Nephron (organoid): ENCODE measurements around the gene TUBGCP5.
"Not testable (repeated sequence)": the region's sequence is repeated elsewhere in the genome, so short reads cannot be mapped to it uniquely, and the experiment has no call there.

ENCODE experiments used
- H3K27ac Mint-ChIP-seq, 3 experiments: 2 replicates each; pipeline ENCODE4 v1.8.0; 2020; ENCODE audit warnings: mixed read lengths in 3 of 3, mild to moderate bottlenecking in 2 of 3, moderate library complexity in 1 of 3
- H3K27me3 Mint-ChIP-seq: 2 replicates; pipeline ENCODE4 v1.8.0; 2021; ENCODE audit warnings: low read depth, mild to moderate bottlenecking, moderate library complexity, mixed read lengths
- H3K36me3 Mint-ChIP-seq: 2 replicates; pipeline ENCODE4 v1.8.0; 2020; ENCODE audit warnings: low read depth, mixed read lengths
- H3K4me1 Mint-ChIP-seq: 2 replicates; pipeline ENCODE4 v1.8.0; 2020; ENCODE audit warnings: mixed read lengths
- H3K4me3 Mint-ChIP-seq, 3 experiments: 2 replicates each; pipeline ENCODE4 v1.8.0; 2020; ENCODE audit warnings: mild to moderate bottlenecking in 3 of 3, mixed read lengths in 3 of 3, moderate library complexity in 2 of 3
- H3K9me3 Mint-ChIP-seq: 2 replicates; pipeline ENCODE4 v1.8.0; 2020; ENCODE audit warnings: mixed read lengths
- TF ChIP-seq, protein P1 (sequence below), 3 experiments: fragments of 200-600 bp; sonication (generic); IDR thresholded peaks; one replicate each; pipeline ENCODE4 v1.5.0; 2021; ENCODE audit warnings: antibody characterized with exemption in 3 of 3; ENCODE audit not compliant: unreplicated experiment in 3 of 3

Gene TUBGCP5

DNA sequence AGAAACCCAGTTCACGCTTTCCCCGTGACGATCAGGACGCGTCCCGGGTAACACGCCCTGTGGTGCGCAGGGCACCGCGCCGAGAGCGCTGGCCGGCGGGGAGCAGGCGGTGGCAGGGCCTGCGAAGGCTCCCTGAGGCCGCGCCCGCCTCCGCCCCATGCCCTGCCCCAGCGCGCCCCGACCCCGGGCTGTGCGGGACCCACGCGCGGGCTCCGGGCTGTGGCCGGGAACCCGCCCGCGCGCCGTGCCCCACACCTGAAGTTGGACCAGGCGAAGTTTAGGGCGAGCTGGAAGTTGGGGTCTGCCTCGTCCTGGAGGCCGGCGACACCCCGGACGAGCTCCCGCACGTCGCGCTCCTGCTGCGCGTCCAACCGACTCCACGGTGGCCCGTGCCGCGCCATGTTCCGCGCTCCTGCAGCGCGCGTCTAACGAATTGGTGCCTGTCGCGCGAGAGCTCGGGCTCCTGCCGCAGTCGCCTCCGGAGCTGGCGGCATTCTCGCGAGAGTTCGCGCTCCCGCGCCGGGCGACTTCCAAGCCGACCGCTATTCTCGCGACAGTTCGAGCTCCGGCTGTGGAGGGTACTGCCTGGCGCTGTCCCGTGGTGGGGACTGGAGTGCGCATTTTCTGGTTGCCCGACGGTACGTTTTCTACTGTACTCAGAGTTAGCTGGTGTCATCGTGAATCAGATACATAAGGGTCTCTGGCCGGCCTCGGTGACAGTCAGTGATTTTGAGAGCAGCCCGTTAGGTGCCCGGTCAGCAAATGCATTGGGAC lies at the start of gene TUBGCP5:
Gene TUBGCP5 (minus strand): TSS at position 427 of the 774 bp plus-strand sequence. CDS start 26 bp downstream, at position 401.
- TF ChIP-seq, protein P1, sequence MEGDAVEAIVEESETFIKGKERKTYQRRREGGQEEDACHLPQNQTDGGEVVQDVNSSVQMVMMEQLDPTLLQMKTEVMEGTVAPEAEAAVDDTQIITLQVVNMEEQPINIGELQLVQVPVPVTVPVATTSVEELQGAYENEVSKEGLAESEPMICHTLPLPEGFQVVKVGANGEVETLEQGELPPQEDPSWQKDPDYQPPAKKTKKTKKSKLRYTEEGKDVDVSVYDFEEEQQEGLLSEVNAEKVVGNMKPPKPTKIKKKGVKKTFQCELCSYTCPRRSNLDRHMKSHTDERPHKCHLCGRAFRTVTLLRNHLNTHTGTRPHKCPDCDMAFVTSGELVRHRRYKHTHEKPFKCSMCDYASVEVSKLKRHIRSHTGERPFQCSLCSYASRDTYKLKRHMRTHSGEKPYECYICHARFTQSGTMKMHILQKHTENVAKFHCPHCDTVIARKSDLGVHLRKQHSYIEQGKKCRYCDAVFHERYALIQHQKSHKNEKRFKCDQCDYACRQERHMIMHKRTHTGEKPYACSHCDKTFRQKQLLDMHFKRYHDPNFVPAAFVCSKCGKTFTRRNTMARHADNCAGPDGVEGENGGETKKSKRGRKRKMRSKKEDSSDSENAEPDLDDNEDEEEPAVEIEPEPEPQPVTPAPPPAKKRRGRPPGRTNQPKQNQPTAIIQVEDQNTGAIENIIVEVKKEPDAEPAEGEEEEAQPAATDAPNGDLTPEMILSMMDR (IDR thresholded peaks at IDR 0.05; ENCODE audit: unreplicated experiment in 3 of 3): peak; percentile 38 to 53 (median 45)
- Mint-ChIP-seq H3K27ac (peak within 1 kb of the TSS; percentile 92 to 94 (median 92)), H3K9me3 (no peaks in the 10 kb centered on the region), H3K27me3 (no peaks in the 10 kb centered on the region), H3K4me3 (peak within 1 kb of the TSS; percentile 95 to 99 (median 98)), H3K4me1 (peaks cover 8% of the 10 kb centered on the region), H3K36me3 (peaks cover 20% of the 10 kb centered on the region)

DNA sequence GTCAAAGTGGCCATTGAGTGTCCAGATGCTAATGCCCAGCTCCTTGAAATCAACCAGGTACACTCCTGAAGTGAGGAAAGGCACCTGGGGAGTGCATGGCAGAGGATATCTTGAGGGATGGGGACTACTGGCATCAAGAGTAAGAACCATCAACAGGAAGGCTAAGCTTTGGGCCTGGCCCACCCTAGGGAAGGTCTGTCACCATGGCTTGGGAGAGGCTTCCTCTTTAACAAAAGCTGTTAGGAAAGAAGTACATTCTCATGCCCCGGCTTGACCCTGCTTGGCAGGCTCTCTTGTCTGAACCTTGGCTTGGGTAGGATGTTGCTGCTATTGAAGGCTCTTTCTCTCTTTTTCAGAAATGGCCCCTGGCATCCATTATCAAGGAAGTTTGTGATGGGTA lies 43.7 kb upstream of the TUBGCP5 start:
- no peaks in the 10 kb centered on the region for H3K4me1 Mint-ChIP-seq
- no peaks in the 10 kb centered on the region for H3K27me3 Mint-ChIP-seq
- H3K36me3 Mint-ChIP-seq: no peaks in the 10 kb centered on the region
- no peak overlapping the region for H3K27ac Mint-ChIP-seq
- no peak overlapping the region for H3K4me3 Mint-ChIP-seq
- peaks cover 3% of the 10 kb centered on the region for H3K9me3 Mint-ChIP-seq
- TF ChIP-seq, protein P1 (IDR thresholded peaks at IDR 0.05; ENCODE audit: unreplicated experiment in 3 of 3): no peak

DNA sequence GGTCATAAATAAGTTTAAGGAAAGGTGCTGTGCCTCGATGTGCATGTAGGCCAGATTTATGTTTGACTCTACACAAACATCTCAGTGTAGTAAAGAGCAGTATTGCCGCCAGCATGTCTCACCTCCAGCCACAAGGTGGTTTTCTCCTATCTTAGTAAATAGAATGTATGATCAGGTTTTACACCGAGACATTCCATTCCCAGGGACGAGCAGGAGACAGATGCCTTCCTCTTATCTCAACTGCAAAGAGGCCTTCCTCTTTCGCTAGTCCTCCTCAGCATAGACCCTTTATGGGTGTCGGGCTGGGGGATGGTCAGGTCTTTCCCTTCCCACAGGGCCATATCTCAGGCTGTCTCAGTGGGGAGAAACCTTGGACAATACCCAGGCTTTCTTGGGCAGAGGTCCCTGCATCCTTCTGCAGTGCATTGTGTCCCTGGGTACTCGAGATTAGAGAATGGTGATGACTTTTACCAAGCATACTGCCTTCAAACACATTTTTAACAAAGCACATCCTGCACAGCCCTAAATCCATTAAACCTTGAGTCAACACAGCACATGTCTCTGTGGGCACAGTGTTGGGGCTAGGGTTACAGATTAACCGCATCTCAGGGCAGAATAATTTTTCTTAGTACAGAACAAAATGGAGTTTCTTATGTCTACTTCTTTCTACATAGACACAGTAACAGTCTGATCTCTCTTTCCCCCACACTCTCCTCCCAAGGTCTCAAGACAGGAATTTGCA lies 42.8 kb upstream of the TUBGCP5 start:
- not testable (repeated sequence) for H3K36me3 Mint-ChIP-seq, H3K4me1 Mint-ChIP-seq, H3K27ac Mint-ChIP-seq, H3K27me3 Mint-ChIP-seq, H3K9me3 Mint-ChIP-seq, H3K4me3 Mint-ChIP-seq

DNA sequence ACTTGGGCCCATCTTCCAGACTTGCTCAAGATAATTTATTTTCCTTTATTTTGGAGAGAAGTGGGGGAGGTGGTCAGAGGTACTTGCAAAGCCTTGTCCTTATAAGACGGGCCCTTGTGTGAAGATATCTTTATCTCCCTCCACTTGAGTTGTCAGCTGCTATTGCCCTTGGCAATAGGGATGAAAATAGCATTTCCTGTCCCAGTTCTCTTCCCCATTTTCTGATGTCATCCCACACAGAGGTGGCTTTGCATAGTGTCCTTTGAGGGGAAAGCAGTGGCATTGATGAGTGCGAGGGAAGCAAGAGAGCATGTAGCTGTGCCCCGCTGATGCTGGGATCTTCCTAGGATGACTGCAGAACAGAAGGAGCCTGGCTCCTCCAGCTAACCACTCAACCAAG lies 41.9 kb upstream of the TUBGCP5 start:
- Mint-ChIP-seq H3K4me3 (no peak overlapping the region), H3K4me1 (no peaks in the 10 kb centered on the region), H3K27ac (no peak overlapping the region), H3K36me3 (no peaks in the 10 kb centered on the region), H3K9me3 (peaks cover 3% of the 10 kb centered on the region), H3K27me3 (no peaks in the 10 kb centered on the region)
- TF ChIP-seq, protein P1 (IDR thresholded peaks at IDR 0.05; ENCODE audit: unreplicated experiment in 3 of 3): no peak

DNA sequence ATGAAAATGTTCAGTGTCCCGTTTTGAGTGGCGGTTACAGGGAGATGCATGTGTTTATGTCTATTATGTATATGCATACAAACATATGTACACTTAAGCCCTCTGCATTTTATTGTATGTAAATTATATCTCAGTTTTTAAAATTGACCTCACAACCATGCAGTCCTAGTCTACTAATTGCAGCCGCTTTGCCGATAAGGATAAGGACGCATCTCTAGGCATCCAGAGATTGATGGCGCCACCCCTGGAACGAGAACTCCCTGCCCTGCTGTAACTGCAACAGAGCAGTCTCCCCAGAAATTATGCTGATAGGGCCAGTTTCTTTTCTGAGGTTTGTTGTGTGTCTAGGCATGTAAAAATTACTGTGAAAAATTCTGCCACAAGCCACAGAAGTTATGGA lies 40.4 kb upstream of the TUBGCP5 start:
- Mint-ChIP-seq H3K4me1 (peaks cover 1% of the 10 kb centered on the region), H3K4me3 (no peak overlapping the region), H3K27me3 (no peaks in the 10 kb centered on the region), H3K36me3 (no peaks in the 10 kb centered on the region), H3K27ac (no peak overlapping the region), H3K9me3 (peaks cover 3% of the 10 kb centered on the region)
- TF ChIP-seq, protein P1 (IDR thresholded peaks at IDR 0.05; ENCODE audit: unreplicated experiment in 3 of 3): no peak

DNA sequence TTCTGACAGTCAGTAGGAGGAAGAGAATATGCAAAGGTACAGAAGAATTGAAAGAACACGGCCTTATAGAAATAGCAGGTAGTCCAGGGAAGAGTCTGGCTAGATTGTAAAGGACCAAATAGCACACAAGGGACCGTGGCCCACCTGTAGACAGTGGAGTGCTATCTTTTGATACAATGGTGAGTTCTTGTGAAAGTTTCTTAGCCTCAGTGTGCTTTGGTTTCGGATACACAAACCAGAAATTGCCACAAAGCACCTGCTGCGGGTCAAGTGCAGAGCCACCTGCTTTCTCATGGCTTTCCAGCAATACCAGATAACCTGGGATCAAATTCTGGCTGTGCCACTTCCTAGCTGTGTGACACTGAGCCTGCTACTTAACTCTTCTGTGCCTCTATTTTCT lies 36.6 kb upstream of the TUBGCP5 start:
- Mint-ChIP-seq H3K9me3 (peaks cover 4% of the 10 kb centered on the region), H3K27ac (no peak overlapping the region), H3K27me3 (no peaks in the 10 kb centered on the region), H3K36me3 (no peaks in the 10 kb centered on the region), H3K4me1 (peaks cover 12% of the 10 kb centered on the region), H3K4me3 (no peak overlapping the region)
- TF ChIP-seq, protein P1 (IDR thresholded peaks at IDR 0.05; ENCODE audit: unreplicated experiment in 3 of 3): no peak
